ENCODE measurements around the gene P2RY2.

DNA sequence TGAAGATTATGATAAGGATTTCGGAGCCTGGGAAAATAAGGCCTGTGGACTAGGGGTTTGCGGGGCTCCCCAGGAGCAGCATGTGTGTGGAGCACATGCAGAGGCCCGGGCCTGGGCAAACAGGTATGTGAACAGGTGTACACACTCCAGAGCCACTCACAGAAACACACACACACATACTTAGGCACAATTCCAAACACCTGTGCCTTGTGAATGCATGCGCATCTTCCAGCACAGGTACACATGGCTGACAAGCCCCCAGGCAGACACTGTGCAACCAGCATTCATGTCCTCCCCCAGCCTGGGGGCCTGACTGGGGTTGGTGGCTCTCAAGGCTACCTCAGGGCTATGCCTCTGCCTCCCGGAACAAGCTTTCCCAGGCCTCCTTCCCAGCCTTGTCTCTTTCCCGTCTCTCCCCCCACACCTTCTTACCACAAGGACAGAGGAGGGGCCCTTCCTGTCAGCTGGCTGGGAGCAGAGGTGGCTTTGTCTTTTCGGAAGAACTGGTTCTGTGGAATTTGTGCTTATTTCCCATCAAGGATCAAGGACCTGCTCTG lies 51.5 kb downstream of the P2RY2 start:
- TF ChIP-seq, protein P1, sequence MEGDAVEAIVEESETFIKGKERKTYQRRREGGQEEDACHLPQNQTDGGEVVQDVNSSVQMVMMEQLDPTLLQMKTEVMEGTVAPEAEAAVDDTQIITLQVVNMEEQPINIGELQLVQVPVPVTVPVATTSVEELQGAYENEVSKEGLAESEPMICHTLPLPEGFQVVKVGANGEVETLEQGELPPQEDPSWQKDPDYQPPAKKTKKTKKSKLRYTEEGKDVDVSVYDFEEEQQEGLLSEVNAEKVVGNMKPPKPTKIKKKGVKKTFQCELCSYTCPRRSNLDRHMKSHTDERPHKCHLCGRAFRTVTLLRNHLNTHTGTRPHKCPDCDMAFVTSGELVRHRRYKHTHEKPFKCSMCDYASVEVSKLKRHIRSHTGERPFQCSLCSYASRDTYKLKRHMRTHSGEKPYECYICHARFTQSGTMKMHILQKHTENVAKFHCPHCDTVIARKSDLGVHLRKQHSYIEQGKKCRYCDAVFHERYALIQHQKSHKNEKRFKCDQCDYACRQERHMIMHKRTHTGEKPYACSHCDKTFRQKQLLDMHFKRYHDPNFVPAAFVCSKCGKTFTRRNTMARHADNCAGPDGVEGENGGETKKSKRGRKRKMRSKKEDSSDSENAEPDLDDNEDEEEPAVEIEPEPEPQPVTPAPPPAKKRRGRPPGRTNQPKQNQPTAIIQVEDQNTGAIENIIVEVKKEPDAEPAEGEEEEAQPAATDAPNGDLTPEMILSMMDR (IDR thresholded peaks at IDR 0.05; ENCODE audit: insufficient read depth, low read length, poor library complexity, severe bottlenecking), result no peak
- no peak for TF ChIP-seq EZH2phosphoT487 (conservative IDR thresholded peaks at IDR 0.05; ENCODE audit: low read length)

All from SU-DHL-6 (cell line).